ENCODE data around the gene CTAGE9.

The CTAGE9 gene

DNA sequence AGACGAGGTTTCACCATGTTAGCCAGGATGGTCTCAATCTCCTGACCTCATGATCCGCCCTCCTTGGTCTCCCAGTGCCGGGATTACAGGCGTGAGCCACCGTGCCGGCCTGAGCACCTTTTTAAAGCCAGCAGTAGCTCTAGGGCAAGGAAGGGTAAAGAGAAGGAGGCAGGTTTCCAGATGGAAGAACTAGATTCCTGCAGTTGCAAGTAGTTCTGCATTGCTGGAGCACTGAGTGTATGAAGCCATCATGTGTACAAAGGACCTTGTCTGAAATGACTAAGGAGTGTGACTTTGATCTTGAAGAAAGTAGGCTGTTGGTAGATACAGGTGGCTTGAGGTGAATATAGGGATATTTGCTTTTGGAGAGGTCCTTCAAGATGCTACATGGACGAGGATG, 13.9 kb downstream of the CTAGE9 start:
- no peak overlapping the region for H3K4me3 ChIP-seq (replicated peaks; ENCODE audit: low read depth, low read length)
- no peak for TF ChIP-seq CTCF (IDR thresholded peaks at IDR 0.05; ENCODE audit: low read length, missing control alignments)
- DNase-seq (ENCODE audit: low read depth), result no peak

GRCh38 chr6:131694832-131695426, 15.9 kb downstream of the CTAGE9 start:
- DNase-seq (ENCODE audit: low read depth), result peak; percentile 76
- no peak overlapping the region for H3K4me3 ChIP-seq (replicated peaks; ENCODE audit: low read depth, low read length)
- TF ChIP-seq CTCF (IDR thresholded peaks at IDR 0.05; ENCODE audit: low read length, missing control alignments), result peak; percentile 95

- no peak overlapping the region for H3K4me3 ChIP-seq (replicated peaks; ENCODE audit: low read depth, low read length)
- no peak for TF ChIP-seq CTCF (IDR thresholded peaks at IDR 0.05; ENCODE audit: low read length, missing control alignments)
- no peak for DNase-seq (ENCODE audit: low read depth)
Measured at GRCh38 chr6:131693384-131693783, 17.4 kb downstream of the CTAGE9 start.

GRCh38 chr6:131692589-131692988, 18.2 kb downstream of the CTAGE9 start:
- TF ChIP-seq CTCF (IDR thresholded peaks at IDR 0.05; ENCODE audit: low read length, missing control alignments), result no peak
- H3K4me3 ChIP-seq (replicated peaks; ENCODE audit: low read depth, low read length), result no peak overlapping the region
- no peak for DNase-seq (ENCODE audit: low read depth)

DNA sequence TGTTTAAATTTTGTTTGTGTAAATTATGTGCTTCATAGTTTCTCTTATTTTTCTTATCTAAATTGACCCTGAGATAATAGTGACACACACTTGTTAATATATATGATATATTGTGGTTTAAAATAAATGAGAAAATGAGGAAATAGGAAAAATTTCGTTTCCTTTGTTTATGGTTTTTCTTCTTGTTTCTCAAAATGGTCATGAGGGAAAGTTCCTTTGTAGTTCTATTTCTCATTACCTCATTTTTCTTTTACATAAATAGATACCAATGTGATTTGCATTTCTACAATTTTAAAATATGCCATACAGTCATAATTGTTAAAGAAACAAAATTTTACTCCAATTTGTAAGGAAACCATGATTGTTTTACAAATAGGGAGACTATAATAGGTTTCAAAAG, 18.8 kb downstream of the CTAGE9 start:
- no peak overlapping the region for H3K4me3 ChIP-seq (replicated peaks; ENCODE audit: low read depth, low read length)
- no peak for TF ChIP-seq CTCF (IDR thresholded peaks at IDR 0.05; ENCODE audit: low read length, missing control alignments)
- no peak for DNase-seq (ENCODE audit: low read depth)

- DNase-seq (ENCODE audit: low read depth), result no peak
- no peak overlapping the region for H3K4me3 ChIP-seq (replicated peaks; ENCODE audit: low read depth, low read length)
- no peak for TF ChIP-seq CTCF (IDR thresholded peaks at IDR 0.05; ENCODE audit: low read length, missing control alignments)
Measured at GRCh38 chr6:131688286-131688685, 22.5 kb downstream of the CTAGE9 start.

DNA sequence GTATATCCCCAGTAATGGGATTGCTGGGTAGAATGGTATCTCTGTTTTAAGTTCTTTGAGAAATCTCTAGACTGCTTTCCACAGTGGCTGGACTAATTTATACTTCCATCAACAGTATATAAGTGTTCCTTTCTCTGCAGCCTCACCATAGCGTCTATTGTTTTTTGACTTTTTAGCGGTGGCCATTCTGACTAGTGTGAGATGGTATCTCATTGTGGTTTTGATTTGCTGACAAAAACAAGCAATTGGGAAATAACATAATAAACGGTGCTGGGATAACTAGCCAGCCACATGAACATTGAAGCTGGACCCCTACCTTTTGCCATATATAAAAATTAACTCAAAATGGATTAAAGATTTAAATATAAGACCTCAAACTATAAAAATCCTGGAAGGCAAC, 23.8 kb downstream of the CTAGE9 start:
- no peak for TF ChIP-seq CTCF (IDR thresholded peaks at IDR 0.05; ENCODE audit: low read length, missing control alignments)
- no peak for DNase-seq (ENCODE audit: low read depth)
- H3K4me3 ChIP-seq (replicated peaks; ENCODE audit: low read depth, low read length), result no peak overlapping the region
